HEK293T (cell line): Measurements from ENCODE around the gene CDH8.

Experiments used
- BHLHE40 ChIP-seq: fragments of 450-650 bp; IDR thresholded peaks from 2 replicates; pipeline ENCODE4 v1.6.1; 2016; ENCODE audit warnings: mild to moderate bottlenecking, moderate library complexity, borderline replicate concordance
- FOXA1 ChIP-seq: fragments of 450-650 bp; IDR thresholded peaks from 2 replicates; pipeline ENCODE4 v1.6.1; 2016; ENCODE audit warnings: mild to moderate bottlenecking
- FOXK2 ChIP-seq: fragments of 450-650 bp; IDR thresholded peaks from 2 replicates; pipeline ENCODE4 v1.6.1; 2016; ENCODE audit warnings: mild to moderate bottlenecking
- LEF1 ChIP-seq: fragments of 450-650 bp; IDR thresholded peaks from 2 replicates; pipeline ENCODE4 v1.6.1; 2017; ENCODE audit warnings: mild to moderate bottlenecking, borderline replicate concordance
- PKNOX1 ChIP-seq: fragments of 450-650 bp; IDR thresholded peaks from 2 replicates; pipeline ENCODE4 v1.6.1; 2016
- SUZ12 ChIP-seq: fragments of 450-650 bp; IDR thresholded peaks from 2 replicates; pipeline ENCODE4 v1.6.1; 2016; ENCODE audit warnings: mild to moderate bottlenecking
- TARDBP ChIP-seq: fragments of 450-650 bp; IDR thresholded peaks from 2 replicates; pipeline ENCODE4 v1.6.1; 2016

DNA sequence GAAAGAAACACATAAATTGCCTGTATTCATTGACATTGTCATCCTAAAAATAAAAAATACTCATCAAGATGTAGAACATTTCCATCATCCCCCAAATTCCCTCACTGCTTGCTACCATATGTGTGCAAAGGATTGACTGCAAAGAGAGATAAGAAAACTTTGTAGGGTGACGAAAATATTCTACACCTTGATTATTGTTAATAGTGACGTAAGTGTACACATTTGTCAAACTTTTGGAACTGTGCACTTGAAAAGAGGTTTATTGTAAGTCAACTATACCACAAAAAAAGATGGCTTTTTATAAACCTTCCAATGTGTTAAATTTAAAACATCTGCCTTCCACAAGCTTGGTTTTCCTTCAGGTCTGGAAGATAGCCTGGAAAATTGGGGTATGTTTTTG, 359.5 kb downstream of the CDH8 start:
- TF ChIP-seq FOXK2 (no peak), BHLHE40 (no peak), FOXA1 (no peak), SUZ12 (no peak), TARDBP (no peak), LEF1 (no peak), PKNOX1 (no peak)
